HG03354 (cell line): ENCODE measurements around the gene TANGO2.

Experiments
- ATAC-seq: cut with Tn5 transposase; IDR thresholded peaks from one replicate; pipeline ENCODE4 v1.9.1; 2021; ENCODE audit warnings: mild to moderate bottlenecking; ENCODE audit not compliant: unreplicated experiment, poor library complexity, severe bottlenecking

TANGO2 gene

GRCh38 chr22:19982991-19983578 lies 37.8 kb upstream of the TANGO2 start:
- ATAC-seq = no peak

- no peak for ATAC-seq
Measured at GRCh38 chr22:19983741-19984140, 37.2 kb upstream of the TANGO2 start.

- ATAC-seq = no peak
Measured at GRCh38 chr22:19984201-19984753, 36.6 kb upstream of the TANGO2 start.

GRCh38 chr22:19984851-19985811 lies 35.8 kb upstream of the TANGO2 start:
- ATAC-seq = no peak

GRCh38 chr22:19986011-19986409 lies 34.9 kb upstream of the TANGO2 start:
- no peak for ATAC-seq

GRCh38 chr22:19986410-19987341 lies 34.2 kb upstream of the TANGO2 start:
- no peak for ATAC-seq

GRCh38 chr22:19987394-19988306 lies 33.3 kb upstream of the TANGO2 start:
- ATAC-seq = no peak

GRCh38 chr22:19988331-19988808 lies 32.5 kb upstream of the TANGO2 start:
- ATAC-seq = no peak

- no peak for ATAC-seq
Measured at GRCh38 chr22:19988965-19989724, 31.8 kb upstream of the TANGO2 start.

GRCh38 chr22:19989725-19990067 lies 31.2 kb upstream of the TANGO2 start:
- no peak for ATAC-seq

GRCh38 chr22:19990188-19990587 lies 30.7 kb upstream of the TANGO2 start:
- no peak for ATAC-seq

- ATAC-seq = no peak
Measured at GRCh38 chr22:19990609-19991394, 30.1 kb upstream of the TANGO2 start.

GRCh38 chr22:19991395-19991644 lies 29.6 kb upstream of the TANGO2 start:
- no peak for ATAC-seq

GRCh38 chr22:19991645-19992451 lies 29.1 kb upstream of the TANGO2 start:
- no peak for ATAC-seq

GRCh38 chr22:19992481-19992911 lies 28.4 kb upstream of the TANGO2 start:
- no peak for ATAC-seq

GRCh38 chr22:19992921-19993355 lies 28.0 kb upstream of the TANGO2 start:
- no peak for ATAC-seq

GRCh38 chr22:19993926-19994325 lies 27.0 kb upstream of the TANGO2 start:
- no peak for ATAC-seq
